ENCODE data around the gene MLXIP. TPM values are rescaled to one million over a fixed set of nuclear protein-coding genes. Genes with fewer than 3 reads are reported as not detected.

MLXIP gene
- total and polyA plus RNA-seq, 2 experiments from 2014 or later = 8.2 to 11.0 TPM

- TF ChIP-seq, protein P1, sequence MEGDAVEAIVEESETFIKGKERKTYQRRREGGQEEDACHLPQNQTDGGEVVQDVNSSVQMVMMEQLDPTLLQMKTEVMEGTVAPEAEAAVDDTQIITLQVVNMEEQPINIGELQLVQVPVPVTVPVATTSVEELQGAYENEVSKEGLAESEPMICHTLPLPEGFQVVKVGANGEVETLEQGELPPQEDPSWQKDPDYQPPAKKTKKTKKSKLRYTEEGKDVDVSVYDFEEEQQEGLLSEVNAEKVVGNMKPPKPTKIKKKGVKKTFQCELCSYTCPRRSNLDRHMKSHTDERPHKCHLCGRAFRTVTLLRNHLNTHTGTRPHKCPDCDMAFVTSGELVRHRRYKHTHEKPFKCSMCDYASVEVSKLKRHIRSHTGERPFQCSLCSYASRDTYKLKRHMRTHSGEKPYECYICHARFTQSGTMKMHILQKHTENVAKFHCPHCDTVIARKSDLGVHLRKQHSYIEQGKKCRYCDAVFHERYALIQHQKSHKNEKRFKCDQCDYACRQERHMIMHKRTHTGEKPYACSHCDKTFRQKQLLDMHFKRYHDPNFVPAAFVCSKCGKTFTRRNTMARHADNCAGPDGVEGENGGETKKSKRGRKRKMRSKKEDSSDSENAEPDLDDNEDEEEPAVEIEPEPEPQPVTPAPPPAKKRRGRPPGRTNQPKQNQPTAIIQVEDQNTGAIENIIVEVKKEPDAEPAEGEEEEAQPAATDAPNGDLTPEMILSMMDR (IDR thresholded peaks at IDR 0.05; ENCODE audit: low read depth, low read length) = no peak
- Histone ChIP-seq H3K4me1 (ENCODE audit: low read depth) (no peaks in the 10 kb centered on the region), H3K36me3 (no peaks in the 10 kb centered on the region), H3K27me3 (no peaks in the 10 kb centered on the region), H3K9me3 (ENCODE audit: low read depth) (no peaks in the 10 kb centered on the region), H3K27ac (no peak overlapping the region), H3K4me3 (no peak overlapping the region)
- no peak for DNase-seq (ENCODE audit: low read depth in 1 of 2, low spot score in 1 of 2)
Observed at GRCh38 chr12:122194804-122195203, 116.2 kb downstream of the MLXIP start.

GRCh38 chr12:122195405-122195804, 116.8 kb downstream of the MLXIP start:
- DNase-seq (ENCODE audit: low read depth in 1 of 2, low spot score in 1 of 2) = no peak
- Histone ChIP-seq H3K27me3 (no peaks in the 10 kb centered on the region), H3K36me3 (no peaks in the 10 kb centered on the region), H3K9me3 (ENCODE audit: low read depth) (no peaks in the 10 kb centered on the region), H3K27ac (no peak overlapping the region), H3K4me3 (no peak overlapping the region), H3K4me1 (ENCODE audit: low read depth) (no peaks in the 10 kb centered on the region)
- TF ChIP-seq, protein P1 (IDR thresholded peaks at IDR 0.05; ENCODE audit: low read depth, low read length) = no peak

Other genes with a start within 250 kb of the MLXIP start
- gene HPD, start 219.9 kb upstream of the MLXIP start, total RNA-seq = not detected in 2 replicates
- gene HPD, start 219.9 kb upstream of the MLXIP start, polyA plus RNA-seq = 0.16 TPM in 1 of 2 replicates, not detected in the other
- 130 and 132 TPM in 2 replicates for gene PSMD9, start 190.0 kb upstream of the MLXIP start, total RNA-seq
- 78.4 and 110 TPM in 2 replicates for gene PSMD9, start 190.0 kb upstream of the MLXIP start, polyA plus RNA-seq
- gene CFAP251, start 160.2 kb upstream of the MLXIP start, total RNA-seq = 1.1 and 3.8 TPM in 2 replicates
- gene CFAP251, start 160.2 kb upstream of the MLXIP start, polyA plus RNA-seq = 0.31 and 1.7 TPM in 2 replicates
- 16.2 and 30.5 TPM in 2 replicates for gene BCL7A, start 56.9 kb upstream of the MLXIP start, total RNA-seq
- gene BCL7A, start 56.9 kb upstream of the MLXIP start, polyA plus RNA-seq = 19.1 and 20.8 TPM in 2 replicates
- not detected in 2 replicates for gene IL31, start 95.5 kb downstream of the MLXIP start, total RNA-seq
- not detected in 2 replicates for gene IL31, start 95.5 kb downstream of the MLXIP start, polyA plus RNA-seq
- gene LRRC43, start 104.4 kb downstream of the MLXIP start, total RNA-seq = 1.3 and 5.2 TPM in 2 replicates
- 2.0 and 6.0 TPM in 2 replicates for gene LRRC43, start 104.4 kb downstream of the MLXIP start, polyA plus RNA-seq
- 0.12 and 0.67 TPM in 2 replicates for gene B3GNT4, start 125.0 kb downstream of the MLXIP start, total RNA-seq
- 0.89 and 2.2 TPM in 2 replicates for gene B3GNT4, start 125.0 kb downstream of the MLXIP start, polyA plus RNA-seq
- 72.3 and 80.8 TPM in 2 replicates for gene DIABLO, start 147.3 kb downstream of the MLXIP start, total RNA-seq
- 93.3 and 95.9 TPM in 2 replicates for gene DIABLO, start 147.3 kb downstream of the MLXIP start, polyA plus RNA-seq
- gene VPS33A, start 187.7 kb downstream of the MLXIP start, total RNA-seq = 18.6 and 20.4 TPM in 2 replicates
- gene VPS33A, start 187.7 kb downstream of the MLXIP start, polyA plus RNA-seq = 33.5 and 37.4 TPM in 2 replicates